Fibroblast of lung (primary cell): ENCODE data around the gene LCE5A. TPM values are rescaled to one million over a fixed set of nuclear protein-coding genes. Genes with fewer than 3 reads are reported as not detected.

Experiments used
- DNase-seq, 2 donors: peaks; one replicate each; pipeline versions ENCODE4 v3.0.0 to v3.0.0-alpha.2; 2010; ENCODE audit warnings: low read depth in 2 of 2
- H2AFZ ChIP-seq: 2 replicates; pipeline ENCODE4 v1.5.1; 2012; ENCODE audit warnings: low read length, control low read depth, inconsistent platforms
- H3K27ac ChIP-seq: 2 replicates; pipeline ENCODE4 v1.5.1; 2011; ENCODE audit warnings: low read length, control low read depth; ENCODE audit not compliant: insufficient read depth
- H3K27me3 ChIP-seq: 2 replicates; pipeline ENCODE4 v1.5.1; 2011; ENCODE audit warnings: mild to moderate bottlenecking, low read length; ENCODE audit not compliant: control insufficient read depth, insufficient read depth
- H3K36me3 ChIP-seq: 2 replicates; pipeline ENCODE4 v1.5.1; 2011; ENCODE audit warnings: low read length; ENCODE audit not compliant: control insufficient read depth, insufficient read depth
- H3K4me1 ChIP-seq: 2 replicates; pipeline ENCODE4 v1.5.1; 2011; ENCODE audit warnings: low read length; ENCODE audit not compliant: control insufficient read depth, insufficient read depth; ENCODE audit errors: extremely low read depth
- H3K4me2 ChIP-seq: 2 replicates; pipeline ENCODE4 v1.5.1; 2011; ENCODE audit warnings: low read length, control low read depth; ENCODE audit not compliant: insufficient read depth; ENCODE audit errors: extremely low read depth
- H3K4me3 ChIP-seq, 4 experiments: fragments of 200-600 bp in 1 of 4; sonication (generic) in 1 of 4; replicated peaks in 1 of 4; 2 replicates each; pipeline ENCODE4 v1.5.1; 2011 to 2016; ENCODE audit warnings: low read length in 4 of 4, low read depth in 3 of 4, mild to moderate bottlenecking in 3 of 4, control low read depth in 2 of 4, inconsistent platforms in 1 of 4, mixed read lengths in 1 of 4; ENCODE audit not compliant: insufficient read depth in 1 of 4; ENCODE audit errors: control extremely low read depth in 1 of 4
- H3K79me2 ChIP-seq: 2 replicates; pipeline ENCODE4 v1.5.1; 2012; ENCODE audit warnings: mild to moderate bottlenecking, low read length, inconsistent platforms; ENCODE audit not compliant: control insufficient read depth, insufficient read depth
- H3K9ac ChIP-seq: 2 replicates; pipeline ENCODE4 v1.5.1; 2011; ENCODE audit warnings: mild to moderate bottlenecking, low read length, control low read depth; ENCODE audit not compliant: insufficient read depth
- H3K9me3 ChIP-seq: 2 replicates; pipeline ENCODE4 v1.5.1; 2012; ENCODE audit warnings: low read depth, low read length; ENCODE audit not compliant: control insufficient read depth, insufficient read depth
- H4K20me1 ChIP-seq: 2 replicates; pipeline ENCODE4 v1.5.1; 2011; ENCODE audit warnings: low read length; ENCODE audit not compliant: control insufficient read depth, insufficient read depth; ENCODE audit errors: extremely low read depth
- EZH2 ChIP-seq: IDR thresholded peaks from 2 replicates; pipeline ENCODE4 v1.5.1; 2012; ENCODE audit warnings: low read length, control low read depth, mild to moderate bottlenecking; ENCODE audit errors: missing control alignments
- polyA plus RNA-seq, 2 donors: library from polyadenylated mRNA; depleted of rRNA in 1 of 2; stranded (reverse) in 1 of 2; unstranded in 1 of 2; fragments of >200 nt; gene quantifications; 2 replicates each; pipeline ENCODE4 v1.2.1, GENCODE V29; 2011 to 2012; ENCODE audit warnings: missing spikeins in 1 of 2
- total RNA-seq: library from RNA; depleted of rRNA; stranded (reverse); fragments of >200 nt; gene quantifications from 2 replicates; pipeline ENCODE4 v1.2.1, GENCODE V29; 2014
- TF ChIP-seq, protein P1 (sequence below), 2 donors: IDR thresholded peaks in 1 of 2; conservative IDR thresholded peaks in 1 of 2; 1 replicate in 1 of 2; 2 replicates in 1 of 2; pipeline ENCODE4 v1.5.1; 2011 to 2012; ENCODE audit warnings: low read length in 2 of 2, control low read depth in 1 of 2, inconsistent platforms in 1 of 2, low read depth in 1 of 2, mild to moderate bottlenecking in 1 of 2

The LCE5A gene
- total and polyA plus RNA-seq, 2 donors (not counting 1 experiment from before 2014, with no cell fraction given) = not detected

- H2AFZ ChIP-seq = no peak overlapping the region
- H3K36me3 ChIP-seq = no peaks in the 10 kb centered on the region
- no peak overlapping the region for H3K9ac ChIP-seq
- H3K4me2 ChIP-seq = no peak overlapping the region
- H3K27me3 ChIP-seq = no peaks in the 10 kb centered on the region
- no peaks in the 10 kb centered on the region for H3K9me3 ChIP-seq
- no peaks in the 10 kb centered on the region for H3K4me1 ChIP-seq
- H3K79me2 ChIP-seq = no peaks in the 10 kb centered on the region
- no peak overlapping the region for H3K4me3 ChIP-seq
- no peak for TF ChIP-seq EZH2
- TF ChIP-seq, protein P1, sequence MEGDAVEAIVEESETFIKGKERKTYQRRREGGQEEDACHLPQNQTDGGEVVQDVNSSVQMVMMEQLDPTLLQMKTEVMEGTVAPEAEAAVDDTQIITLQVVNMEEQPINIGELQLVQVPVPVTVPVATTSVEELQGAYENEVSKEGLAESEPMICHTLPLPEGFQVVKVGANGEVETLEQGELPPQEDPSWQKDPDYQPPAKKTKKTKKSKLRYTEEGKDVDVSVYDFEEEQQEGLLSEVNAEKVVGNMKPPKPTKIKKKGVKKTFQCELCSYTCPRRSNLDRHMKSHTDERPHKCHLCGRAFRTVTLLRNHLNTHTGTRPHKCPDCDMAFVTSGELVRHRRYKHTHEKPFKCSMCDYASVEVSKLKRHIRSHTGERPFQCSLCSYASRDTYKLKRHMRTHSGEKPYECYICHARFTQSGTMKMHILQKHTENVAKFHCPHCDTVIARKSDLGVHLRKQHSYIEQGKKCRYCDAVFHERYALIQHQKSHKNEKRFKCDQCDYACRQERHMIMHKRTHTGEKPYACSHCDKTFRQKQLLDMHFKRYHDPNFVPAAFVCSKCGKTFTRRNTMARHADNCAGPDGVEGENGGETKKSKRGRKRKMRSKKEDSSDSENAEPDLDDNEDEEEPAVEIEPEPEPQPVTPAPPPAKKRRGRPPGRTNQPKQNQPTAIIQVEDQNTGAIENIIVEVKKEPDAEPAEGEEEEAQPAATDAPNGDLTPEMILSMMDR (conservative IDR thresholded peaks at IDR 0.05 in 1 of 2, IDR thresholded peaks at IDR 0.05 in 1 of 2; ENCODE audit: low read depth in 1 of 2, low read length in 2 of 2) = peak; percentile 46 to 71
- no peaks in the 10 kb centered on the region for H4K20me1 ChIP-seq
- H3K27ac ChIP-seq = no peak overlapping the region
- peak in 1 of 2 donors; percentile 5 for DNase-seq
Measured at GRCh38 chr1:152533327-152533938, 22.8 kb downstream of the LCE5A start.

- Histone ChIP-seq H2AFZ (no peak overlapping the region), H3K4me1 (no peaks in the 10 kb centered on the region), H4K20me1 (no peaks in the 10 kb centered on the region), H3K27ac (no peak overlapping the region), H3K27me3 (no peaks in the 10 kb centered on the region), H3K9ac (no peak overlapping the region), H3K79me2 (no peaks in the 10 kb centered on the region), H3K4me3 (no peak overlapping the region), H3K4me2 (no peak overlapping the region), H3K9me3 (no peaks in the 10 kb centered on the region), H3K36me3 (no peaks in the 10 kb centered on the region)
- no peak for DNase-seq
- TF ChIP-seq EZH2 = no peak
- TF ChIP-seq, protein P1 (conservative IDR thresholded peaks at IDR 0.05 in 1 of 2, IDR thresholded peaks at IDR 0.05 in 1 of 2; ENCODE audit: low read depth in 1 of 2, low read length in 2 of 2) = no peak
Measured at GRCh38 chr1:152535774-152536173, 25.2 kb downstream of the LCE5A start.

GRCh38 chr1:152537496-152537895, 26.9 kb downstream of the LCE5A start:
- Histone ChIP-seq H3K27me3 (no peaks in the 10 kb centered on the region), H3K9ac (no peak overlapping the region), H2AFZ (no peak overlapping the region), H3K4me1 (no peaks in the 10 kb centered on the region), H3K36me3 (no peaks in the 10 kb centered on the region), H3K9me3 (no peaks in the 10 kb centered on the region), H3K27ac (no peak overlapping the region), H3K79me2 (no peaks in the 10 kb centered on the region), H3K4me2 (no peak overlapping the region), H4K20me1 (no peaks in the 10 kb centered on the region), H3K4me3 (no peak overlapping the region)
- no peak for DNase-seq
- TF ChIP-seq, protein P1 (conservative IDR thresholded peaks at IDR 0.05 in 1 of 2, IDR thresholded peaks at IDR 0.05 in 1 of 2; ENCODE audit: low read depth in 1 of 2, low read length in 2 of 2) = no peak
- TF ChIP-seq EZH2 = no peak
